GM19452 (cell line): ENCODE data around the gene APRT.
A peak's percentile ranks its signal among the peaks of the same experiment; 100 is the strongest.

ENCODE experiments used
- ATAC-seq: cut with Tn5 transposase; IDR thresholded peaks from one replicate; pipeline ENCODE4 v1.9.1; 2021; ENCODE audit not compliant: unreplicated experiment

Gene APRT

DNA sequence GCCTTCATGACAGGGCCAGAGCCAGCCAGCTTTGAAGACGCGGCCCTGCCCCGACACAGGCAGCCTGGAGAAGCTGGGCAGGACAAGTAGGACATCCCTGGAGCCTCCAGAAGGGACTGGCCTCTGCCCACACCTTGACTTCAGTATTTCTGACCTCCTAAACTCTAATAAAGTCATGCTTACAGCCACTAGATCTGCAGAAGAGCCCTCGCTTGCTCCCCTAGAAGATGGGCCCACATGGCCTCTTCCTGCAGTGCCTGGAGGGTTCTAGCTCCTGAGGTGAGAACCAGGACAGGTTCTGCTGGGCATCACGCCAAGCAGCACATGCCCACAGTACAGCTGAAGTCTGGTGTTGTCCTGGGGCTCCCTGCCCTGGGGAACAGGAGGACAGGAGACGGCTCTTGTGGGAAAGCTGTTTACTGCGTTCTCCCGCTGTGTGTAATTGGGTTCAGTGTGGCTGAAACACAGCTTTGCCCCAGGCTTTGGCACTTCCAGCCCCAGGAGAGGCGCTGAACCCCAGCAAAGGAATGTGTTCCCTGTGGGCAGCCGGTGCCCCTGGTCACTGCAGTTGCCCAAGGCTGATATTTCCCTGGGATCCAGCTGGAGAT lies 2.6 kb downstream of the APRT start:
- no peak for ATAC-seq

DNA sequence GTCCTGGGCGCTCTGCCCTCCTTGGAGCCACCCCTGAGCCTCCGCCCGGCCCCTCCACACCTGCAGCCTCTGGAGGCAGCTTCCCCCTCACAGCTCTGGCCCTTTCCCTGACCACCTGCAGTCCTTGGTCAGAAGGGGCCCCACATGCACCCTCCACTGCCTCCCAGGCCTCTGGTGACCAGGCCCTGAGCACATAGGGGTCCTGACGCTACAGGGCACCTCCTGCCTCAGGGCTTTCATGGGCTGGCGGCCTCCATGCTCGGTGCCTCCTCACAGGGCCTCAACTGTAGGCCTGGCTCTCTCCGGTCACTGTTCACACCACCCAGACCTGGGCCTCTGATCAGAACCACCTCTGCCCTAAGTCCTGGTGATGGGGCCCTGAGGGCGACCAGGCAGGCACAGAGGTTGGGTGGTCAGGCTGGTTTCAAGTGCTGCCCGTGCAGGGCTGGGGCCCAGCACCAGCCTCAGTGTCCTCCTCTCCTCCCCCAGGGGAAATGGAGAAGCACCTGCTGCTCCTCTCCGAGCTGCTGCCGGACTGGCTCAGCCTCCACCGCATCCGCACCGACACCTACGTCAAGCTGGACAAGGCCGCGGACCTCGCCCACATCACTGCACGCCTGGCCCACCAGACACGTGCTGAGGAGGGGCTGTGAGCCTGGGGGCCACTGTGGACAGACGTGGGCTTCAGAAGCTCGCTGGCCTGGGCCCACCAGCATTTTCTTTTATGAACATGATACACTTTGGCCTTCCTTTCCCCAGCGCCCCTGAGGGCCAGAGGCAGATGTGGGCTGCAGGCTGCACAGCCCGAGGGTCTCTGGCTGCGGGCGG lies 3.9 kb downstream of the APRT start:
- ATAC-seq = no peak

DNA sequence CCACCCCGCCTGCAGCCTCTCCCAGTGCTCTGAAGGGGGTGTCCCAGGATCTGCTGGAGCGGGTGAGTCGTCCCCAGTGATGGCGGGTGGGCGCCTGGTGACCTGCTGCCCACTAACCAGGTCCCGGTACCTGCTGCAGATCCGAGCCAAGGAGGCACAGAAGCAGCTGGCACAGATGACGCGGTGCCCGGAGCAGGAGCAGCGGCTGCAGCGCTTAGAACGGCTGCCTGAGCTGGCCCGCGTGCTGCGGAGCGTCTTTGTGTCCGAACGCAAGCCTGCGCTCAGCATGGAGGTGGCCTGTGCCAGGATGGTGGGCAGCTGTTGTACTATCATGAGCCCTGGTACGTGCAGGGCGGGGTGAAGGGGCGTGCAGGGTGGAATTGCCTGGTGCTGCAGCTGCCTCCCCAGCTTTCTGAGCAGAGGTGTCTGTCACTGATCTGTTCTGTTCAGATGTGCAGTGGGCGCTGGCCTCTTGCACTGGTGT lies 4.5 kb downstream of the APRT start:
- no peak for ATAC-seq

DNA sequence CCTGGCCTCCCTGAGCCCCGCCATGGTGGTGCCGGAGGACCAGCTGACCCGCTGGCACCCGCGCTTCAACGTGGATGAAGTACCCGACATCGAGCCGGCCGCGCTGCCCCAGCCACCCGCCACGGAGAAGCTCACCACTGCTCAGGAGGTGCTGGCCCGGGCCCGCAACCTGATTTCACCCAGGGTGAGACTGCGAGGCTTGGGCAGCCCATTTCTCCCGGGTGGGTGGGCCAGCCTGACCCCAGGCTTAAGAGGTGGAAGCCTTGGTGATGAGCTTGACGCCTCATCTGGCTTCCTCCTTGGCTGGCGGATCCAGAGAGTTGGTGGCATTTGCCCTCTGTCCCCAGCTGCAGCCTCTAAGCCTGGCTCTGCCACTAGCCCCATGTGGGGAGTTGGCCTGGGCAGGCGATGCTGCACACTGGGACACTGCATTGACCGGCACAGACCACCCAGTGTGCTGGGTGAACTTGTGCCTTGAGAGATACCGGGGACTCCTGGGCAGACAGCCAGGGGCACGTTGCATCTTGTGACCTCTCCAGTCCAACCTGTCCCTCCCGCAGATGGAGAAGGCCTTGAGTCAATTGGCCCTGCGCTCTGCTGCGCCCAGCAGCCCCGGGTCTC lies 5.1 kb downstream of the APRT start:
- ATAC-seq = no peak

DNA sequence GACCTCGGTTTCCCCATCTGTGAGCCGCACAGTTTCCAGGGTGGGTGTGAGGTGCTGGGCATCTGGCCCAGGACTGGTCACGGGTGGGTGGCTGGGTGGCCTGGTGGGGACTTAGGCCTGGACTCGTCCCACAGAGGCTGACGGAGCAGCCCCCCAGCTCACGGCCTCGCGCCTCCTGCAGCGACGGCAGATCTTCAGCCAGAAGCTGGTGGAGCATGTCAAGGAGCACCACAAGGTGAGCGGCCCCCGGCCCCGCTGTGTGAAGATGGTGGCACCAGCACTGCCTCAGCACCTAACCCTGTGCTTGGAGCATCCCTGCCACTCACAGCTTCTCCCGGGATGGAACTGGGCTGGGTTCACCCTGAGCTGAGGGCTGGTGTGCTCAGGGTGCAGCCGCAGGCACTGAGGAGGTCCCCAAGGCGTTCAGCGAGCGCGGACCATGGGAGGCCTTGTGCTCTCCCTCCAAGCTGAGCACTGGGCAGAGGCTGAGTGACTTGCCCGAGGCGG lies 5.8 kb downstream of the APRT start:
- no peak for ATAC-seq

DNA sequence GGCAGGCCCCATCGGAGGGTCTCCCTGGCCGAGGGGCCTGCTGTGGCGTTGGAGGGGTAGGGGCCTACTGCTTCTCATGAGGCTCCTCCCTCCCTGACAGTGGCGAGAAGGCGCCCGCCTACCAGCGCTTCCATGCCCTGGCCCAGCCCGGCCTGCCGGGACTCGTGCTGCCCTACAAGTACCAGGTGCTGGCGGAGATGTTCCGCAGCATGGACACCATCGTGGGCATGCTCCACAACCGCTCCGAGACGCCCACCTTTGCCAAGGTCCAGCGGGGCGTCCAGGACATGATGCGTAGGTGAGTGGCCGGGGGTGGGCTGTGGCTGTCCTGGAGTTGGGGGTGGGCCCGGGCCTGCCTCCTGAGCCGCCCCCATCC lies 6.4 kb downstream of the APRT start:
- ATAC-seq = no peak

DNA sequence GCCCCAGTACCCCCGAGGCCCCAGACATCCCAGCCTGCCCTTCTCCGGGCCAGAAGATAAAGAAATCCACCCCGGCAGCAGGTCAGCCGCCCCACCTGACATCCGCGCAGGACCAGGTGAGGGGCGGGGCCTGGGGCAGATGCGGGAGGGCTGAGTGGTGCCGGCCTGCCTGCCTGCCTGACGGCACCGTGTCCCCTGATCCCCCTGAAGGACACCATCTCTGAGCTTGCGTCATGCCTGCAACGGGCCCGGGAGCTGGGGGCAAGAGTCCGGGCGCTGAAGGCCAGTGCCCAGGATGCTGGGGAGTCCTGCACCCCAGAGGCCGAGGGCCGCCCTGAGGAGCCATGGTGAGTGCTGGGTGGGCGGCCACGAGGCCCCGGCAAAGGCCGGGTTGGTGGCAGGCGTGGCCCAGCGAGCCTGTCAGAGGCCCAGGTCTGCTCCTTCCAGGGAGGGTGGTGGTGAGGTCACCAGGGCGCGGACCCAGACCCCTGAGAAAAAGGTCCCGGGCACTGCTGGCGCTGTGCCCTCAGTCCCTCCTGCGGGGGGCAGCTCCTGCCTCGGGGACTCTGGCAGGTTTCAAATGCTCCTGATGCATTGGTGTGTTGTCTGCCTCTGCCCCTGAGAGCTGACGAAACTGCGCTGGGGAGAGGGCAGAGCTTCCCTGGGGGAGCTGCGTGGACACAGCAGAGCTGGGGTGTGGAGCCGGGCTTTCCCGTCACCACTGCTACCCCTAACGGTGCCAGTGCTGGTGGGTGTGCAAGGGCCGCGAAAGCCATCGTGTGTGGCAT lies 7.0 kb downstream of the APRT start:
- no peak for ATAC-seq

DNA sequence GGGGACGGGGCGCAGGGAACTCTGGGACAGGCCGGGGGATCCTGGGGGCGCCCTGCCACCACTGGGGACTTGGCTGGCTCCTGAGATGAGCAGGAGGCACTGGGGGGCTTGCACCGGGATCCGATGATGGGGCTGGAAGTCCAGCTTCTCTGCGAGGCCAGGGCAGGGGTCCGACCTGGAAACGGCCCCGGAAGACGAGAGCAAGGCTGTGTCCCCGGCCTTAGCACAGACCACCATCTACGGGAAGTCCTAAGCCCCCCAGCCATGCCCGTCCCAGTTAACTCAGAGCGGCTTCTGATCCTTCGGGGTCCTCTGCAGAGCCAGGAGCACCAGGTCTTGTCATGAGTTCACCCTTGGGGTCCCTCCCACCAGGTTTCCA lies 7.6 kb downstream of the APRT start:
- no peak for ATAC-seq

DNA sequence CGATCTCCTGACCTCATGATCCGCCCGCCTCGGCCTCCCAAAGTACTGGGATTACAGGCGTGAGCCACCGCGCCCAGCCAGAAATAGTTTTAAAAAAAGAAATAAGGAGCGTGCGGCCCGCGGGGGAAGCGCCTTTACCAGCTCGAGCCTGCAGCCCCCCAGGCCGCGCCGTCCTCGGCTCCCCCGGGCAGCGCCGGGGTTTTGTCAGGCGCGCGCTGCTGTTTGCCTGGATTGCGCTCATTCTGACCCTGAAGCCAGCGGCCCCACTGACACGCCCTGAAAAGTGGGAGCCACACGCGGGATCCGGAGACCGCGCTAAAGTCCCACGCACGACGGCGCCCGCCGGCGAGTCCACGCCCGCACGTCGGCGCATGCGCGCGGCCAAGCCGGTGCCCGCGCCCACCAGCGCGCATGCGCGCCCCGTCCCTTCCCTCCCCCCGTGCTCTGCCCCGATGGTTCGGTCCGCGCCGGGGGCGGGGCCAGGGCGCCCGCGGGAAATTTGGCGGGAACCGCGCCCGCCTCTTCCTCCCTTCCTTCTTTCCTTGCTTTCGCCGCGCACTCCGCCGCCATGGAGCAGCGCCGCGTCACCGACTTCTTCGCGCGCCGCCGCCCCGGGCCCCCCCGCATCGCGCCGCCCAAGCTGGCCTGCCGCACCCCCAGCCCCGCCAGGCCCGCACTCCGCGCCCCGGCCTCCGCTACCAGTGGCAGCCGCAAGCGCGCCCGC lies 8.3 kb downstream of the APRT start, which contains the start of gene CDT1:
TSS of gene CDT1 (plus strand) at position 526 of the 724 bp plus-strand sequence. CDS start at position 569, 43 bp downstream.
- ATAC-seq = peak; percentile 60

DNA sequence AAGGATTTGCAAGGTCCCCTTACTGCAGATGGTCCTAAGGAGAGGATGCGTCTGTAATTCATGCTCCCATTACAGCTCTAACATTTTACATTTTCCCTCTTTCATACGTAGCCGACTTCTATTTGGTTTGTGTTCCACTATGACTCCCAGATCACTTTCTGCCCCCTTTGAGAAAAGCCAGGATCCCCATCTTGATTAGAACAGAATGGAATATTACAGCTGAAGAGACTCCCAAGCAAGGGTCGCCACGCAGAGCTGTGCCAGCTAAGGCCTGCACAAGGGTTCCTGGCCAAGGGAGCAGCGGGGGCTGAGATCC lies 11.5 kb downstream of the APRT start:
- ATAC-seq = no peak

DNA sequence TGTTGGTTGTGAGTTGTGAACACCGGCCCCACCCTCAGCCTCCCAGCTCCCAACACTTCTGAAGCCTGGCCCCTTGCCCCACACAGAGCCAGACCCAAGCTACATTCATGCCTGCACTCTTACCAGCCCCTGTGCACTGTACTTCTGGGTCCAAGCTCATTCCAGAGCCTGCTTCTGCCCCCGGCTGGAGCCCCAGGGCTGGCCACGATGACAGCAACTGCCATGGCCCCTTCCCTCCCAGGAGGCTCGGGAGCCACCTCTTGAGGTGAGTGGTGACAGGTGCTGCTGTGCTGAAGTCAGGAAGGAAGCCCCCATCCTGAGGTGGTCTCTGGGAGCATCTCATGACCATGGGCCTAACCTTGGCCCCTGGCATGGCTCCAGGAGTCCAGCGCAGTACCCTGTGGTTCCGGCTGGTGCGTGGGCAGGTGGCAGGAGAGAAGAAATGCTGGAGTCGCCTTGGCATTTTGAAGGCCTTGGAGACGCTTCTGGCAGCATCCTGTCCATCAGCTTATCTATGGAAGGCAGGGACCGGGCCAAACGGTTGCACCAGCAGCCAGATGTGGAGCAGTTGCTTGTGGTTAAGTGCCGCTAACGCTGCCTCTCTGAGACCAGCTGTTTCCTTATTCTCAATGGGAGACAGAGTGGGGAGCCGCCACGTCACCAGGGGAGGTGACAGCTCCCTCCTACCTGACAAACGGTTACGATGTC lies 12.0 kb downstream of the APRT start:
- ATAC-seq = no peak

DNA sequence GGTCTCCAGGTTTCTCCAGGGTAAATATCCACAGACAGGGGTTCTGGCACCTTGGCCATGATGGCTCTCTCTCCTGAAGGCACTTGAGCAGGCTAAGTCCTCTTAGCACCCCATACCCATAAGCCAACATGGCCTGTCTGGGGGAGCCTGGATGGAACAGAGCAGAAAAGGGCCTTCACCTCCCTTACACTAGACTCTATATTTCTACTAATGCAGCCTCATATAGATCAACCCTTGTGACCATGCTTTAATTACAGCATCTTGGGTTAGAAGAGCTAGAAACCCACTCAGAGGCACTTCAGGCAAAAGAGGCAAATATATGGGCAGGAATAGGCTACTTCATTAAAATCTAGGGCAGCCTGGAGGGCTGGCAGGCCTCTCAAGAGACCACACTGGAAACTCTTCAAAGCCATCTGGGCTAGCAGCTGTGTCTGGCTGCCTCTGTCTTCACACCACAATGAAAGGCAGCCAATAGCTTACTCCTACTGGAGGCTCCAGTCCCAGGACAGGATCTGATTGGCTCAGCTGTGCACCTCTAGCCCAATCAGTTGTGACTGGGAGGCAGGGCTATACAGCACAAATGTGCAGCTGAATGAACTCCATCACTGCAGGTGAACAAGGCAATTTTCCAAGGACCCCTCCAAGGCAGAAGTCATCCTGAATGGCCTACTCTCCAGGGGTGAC lies 12.8 kb downstream of the APRT start:
- ATAC-seq = no peak

DNA sequence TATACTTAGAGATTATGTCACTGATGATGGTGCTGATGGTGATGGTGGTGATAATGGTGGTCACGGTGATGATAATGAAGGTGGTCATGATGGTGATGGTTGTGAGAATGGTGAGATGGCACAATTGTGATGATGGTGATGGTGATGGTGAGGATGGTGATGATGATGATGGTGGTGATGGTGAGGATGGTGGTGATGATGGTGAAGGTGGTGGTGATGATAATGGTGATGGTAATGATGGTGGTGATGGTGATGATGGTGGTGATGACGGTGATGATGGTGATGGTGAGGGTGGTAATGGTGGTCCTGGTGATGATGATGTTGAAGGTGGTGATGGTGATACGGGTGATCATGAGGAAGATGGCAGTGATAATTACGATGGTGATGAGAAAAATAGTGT lies 13.7 kb downstream of the APRT start:
- ATAC-seq = no peak

DNA sequence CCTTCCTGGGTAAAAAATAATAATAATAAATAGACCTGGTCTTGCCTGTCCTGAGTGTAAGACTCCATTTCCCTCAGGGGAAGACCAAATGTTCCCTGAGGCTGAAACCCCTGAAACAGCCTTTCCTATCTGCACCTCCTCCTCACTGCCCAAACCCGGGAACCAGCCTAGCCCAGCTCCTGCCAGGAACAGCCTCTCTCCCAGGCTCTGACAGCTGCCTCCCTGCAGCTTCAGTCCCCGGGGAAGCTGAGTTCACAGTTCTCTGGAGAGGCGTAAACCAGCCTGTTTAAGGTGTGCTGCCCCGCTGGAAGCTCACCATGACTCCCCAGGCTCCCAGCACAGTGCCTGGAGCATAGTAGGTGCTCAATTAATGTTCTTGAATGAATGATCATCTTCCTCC lies 15.4 kb downstream of the APRT start:
- no peak for ATAC-seq

DNA sequence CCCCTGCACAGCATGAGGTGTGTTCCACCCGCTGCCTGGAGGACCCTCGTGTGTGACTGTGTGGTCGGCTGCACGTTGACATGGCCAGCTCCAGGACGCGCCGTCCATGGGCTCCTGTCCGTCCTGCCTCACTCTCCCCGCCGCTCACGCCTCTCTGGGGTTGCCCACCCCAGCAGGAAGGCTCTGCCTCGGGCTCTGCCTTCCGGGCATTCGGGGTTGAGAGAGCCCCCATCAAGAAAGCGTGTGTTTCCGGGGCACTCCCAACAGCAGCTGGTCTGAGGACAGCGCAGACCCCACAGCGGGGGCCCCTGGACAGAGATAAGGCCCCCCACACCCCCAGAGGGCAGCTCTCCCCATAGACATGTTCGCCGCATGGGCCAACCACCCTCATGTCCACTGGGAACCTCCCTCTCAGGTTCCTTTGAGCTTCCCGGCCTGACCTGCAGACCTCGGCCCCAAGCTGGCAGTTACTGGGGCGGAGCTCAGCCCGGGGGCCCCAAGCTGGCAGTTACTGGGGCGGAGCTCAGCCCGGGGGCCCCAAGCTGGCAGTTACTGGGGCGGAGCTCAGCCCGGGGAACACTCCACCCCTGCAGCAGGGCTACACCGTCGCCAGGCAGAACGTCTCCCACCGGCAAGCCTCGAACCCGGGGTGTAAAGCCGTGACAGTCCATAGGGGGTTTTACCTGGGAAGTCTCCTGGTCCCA lies 18.3 kb downstream of the APRT start:
- ATAC-seq = no peak

DNA sequence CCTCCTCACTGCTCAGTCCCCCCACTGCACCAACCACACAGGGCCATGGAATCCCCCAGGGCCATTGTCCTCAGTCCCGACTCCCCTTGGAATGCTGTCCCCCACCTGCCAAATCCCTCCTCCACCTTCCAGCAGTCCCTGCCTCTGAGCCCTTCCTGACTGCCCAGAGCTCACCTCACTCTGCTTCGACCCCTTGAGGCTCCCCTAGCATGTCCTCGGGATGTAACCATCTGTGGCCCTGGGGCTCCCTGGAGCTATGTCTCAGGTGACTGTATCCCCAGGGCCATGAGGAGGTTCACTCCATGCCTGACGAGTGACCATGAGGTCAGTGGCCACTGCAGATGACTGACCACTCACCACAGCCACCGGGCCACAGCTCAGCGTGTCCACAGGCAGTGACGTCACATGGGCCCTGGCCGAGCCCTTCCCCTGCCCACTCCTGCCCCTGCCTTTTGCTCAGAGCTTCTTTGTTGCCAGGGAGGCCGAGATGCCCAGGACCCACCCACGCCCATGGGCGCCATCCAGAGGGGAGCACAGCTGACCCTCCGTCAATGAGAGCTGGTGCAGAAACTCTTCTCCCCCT lies 19.0 kb downstream of the APRT start:
- no peak for ATAC-seq

DNA sequence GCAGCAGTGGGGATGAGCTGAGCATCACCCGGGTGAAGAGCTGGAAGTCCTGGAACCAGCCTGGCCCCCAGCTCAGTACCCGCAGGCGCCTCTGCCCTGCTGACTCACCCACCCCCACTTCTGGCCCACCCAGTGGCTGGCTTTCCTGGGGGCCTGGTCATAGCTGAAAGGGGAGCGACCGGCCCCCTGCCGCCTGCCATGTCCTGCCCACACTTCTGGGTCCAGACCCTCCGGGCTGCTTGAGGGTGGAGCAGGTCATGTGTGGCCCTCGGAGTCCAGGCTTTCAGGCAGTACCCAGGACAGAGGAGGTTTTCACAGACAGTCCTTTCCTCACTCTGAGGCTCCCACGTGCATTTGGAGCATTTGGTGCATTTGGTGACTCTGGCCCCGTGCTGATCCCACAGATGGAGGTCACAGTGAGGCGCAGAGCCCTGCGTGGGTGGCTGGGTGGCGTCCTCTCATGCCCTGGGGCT lies 19.6 kb downstream of the APRT start:
- ATAC-seq = no peak
